GM19240 (cell line): ENCODE results near the gene MTCL1.
"Not testable (repeated sequence)": the region's sequence is repeated elsewhere in the genome, so short reads cannot be mapped to it uniquely, and the experiment has no call there.

Source experiments
- DNase-seq: peaks from one replicate; pipeline ENCODE4 v3.0.0; 2011; ENCODE audit warnings: low spot score; ENCODE audit not compliant: insufficient read length

MTCL1 gene

DNA sequence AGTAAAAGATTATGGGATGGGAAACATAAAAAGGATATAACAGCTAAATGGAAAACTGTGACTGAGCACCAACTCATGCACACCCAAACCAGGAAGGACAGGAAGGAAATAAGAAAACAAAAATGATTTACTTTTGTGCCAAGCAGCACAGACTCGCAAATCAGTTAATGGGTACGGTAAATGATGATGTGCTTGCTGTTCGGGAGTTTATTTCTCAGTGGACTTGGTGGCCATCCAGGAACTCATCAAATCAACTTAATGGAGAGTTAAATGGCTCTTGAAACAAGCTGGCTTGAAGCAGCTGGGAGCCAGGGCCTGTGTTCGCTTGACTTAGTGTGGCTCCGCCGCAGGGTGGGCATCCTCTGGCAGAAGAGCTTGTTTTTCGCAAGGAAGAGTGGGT is 36.2 kb downstream of the MTCL1 start:
- DNase-seq = no peak

DNA sequence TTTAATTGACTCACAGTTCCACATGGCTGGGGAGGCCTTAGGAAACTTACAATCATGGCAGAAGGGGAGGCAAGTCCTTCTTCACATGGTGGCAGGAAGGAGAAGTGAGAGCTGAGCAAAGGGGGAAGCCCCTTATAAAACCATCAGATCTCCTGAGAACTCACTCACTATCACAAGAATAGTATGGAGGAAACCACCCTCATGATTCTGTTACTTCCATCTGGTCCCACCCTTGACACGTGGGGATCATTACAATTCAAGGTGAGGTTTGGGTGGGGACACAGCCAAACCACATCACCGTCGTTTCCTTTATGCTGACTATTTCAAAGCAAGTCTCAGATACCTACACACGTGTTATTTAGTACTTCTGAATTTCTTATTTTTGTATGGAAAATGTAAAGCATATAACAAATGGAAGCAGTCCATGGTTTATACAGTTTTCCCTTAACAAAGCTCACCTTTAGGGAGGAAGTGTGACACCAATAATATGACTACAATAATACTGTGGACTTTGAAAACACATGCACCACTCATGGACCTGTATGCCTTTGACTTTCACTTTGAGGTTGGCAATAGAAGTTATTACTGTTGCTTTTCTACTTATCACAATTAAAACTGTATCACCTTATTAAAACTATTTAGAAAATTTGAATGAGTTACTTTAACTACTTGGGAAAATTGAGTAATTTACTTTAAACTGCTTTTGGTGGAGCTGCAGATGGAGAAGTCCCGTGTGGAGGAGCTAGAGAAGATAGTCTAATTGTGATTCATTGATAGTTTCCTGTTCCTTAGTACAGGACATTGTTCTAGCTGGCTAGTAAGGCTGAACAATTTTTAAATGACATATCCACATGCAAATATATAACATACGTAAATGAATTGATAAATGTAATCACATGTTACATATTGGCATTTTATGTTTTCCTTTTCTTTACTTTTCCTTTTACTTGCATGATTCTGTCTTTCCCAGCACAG is 37.3 kb downstream of the MTCL1 start:
- no peak for DNase-seq

DNA sequence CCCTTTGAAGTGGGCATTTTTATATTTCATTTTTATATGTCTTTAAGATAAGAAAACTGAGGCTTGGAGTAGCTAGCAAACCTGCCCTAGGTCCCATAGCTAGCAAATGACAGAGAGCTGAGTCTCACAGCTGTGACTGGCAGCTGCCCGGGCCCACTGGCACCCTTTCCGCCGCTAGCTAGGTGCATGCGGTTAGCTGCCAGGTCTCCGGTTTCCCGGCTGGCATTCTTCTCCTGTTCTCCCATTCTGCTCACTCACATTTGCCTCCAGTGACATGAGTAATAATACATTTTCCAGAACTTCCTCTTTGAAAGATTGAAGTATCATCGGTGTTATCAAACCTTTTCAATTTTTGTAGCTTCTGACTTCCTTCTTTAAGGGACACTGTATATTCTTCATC is 38.7 kb downstream of the MTCL1 start:
- no peak for DNase-seq

DNA sequence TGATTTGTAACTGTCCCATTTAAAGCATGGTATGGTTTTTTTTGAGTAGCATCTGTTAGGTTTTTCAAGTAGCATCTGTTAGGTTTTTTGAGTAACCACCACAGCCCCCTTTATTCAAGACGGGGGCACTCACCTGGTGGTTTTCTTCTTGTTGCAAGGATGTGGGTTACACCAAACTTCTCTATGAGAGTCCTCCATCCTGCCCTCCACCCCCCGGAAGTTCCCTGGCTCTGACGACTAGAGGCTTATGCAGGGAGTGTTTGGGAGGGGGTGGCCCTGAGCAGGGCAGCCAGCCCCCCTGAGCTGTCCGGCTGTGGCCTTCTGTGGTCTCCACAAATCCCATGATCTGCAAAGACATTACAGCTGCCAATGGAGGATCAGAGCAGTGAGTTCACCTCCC is 39.3 kb downstream of the MTCL1 start:
- DNase-seq = no peak

DNA sequence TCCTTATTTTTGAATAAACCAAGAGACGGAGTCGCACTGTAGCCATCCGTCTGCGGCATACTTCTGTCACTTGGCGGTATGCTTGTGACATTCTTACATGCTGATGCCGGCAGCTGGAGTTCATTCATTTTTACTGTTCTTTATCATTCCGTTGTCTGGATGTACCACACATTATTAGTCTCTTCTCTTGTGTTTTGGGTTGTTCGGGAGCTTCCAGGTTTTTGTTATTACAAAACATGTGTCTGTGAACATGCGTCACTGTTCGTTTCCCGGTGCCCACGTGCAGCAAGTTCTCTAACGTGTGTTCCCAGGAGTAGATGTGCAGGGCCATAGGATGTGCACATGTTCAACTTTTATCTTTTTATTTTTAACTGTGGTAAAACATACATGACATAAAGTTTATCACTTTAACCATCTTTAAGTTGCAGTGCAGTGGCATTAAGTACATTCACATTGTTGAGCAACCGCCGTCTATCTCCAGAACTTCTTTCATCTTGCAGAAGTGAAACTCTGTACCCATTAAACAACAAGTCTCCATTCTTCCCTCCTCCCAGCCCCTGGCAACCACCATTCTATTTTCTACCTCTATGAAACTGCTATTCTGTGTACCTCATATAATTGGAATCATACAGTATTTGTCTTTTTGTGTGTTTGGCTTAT is 40.1 kb downstream of the MTCL1 start:
- no peak for DNase-seq

DNA sequence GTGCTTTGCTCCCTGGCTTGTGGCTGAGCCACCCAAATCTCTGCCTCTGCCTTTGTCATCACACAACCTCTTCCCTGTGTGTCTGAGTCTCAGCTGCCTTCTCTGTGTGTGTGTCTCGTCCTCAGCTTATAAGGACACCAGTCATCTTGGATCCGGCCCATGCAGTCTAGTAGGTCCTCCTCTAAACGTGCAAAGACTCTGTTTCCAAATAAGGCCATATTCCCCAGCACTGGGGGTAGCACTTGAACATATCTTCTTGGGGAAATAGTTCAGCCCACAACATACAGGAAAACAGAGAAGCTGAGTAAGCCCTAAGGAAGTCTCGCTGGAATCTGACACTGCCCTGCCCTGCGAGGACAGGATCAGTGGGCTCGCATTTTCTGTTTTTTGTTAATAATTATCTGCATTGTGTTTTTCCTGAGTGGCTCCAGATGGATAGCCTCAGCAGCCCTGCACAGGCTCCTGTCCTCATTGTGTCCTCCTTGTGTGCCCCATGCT is 42.1 kb downstream of the MTCL1 start:
- DNase-seq = no peak

DNA sequence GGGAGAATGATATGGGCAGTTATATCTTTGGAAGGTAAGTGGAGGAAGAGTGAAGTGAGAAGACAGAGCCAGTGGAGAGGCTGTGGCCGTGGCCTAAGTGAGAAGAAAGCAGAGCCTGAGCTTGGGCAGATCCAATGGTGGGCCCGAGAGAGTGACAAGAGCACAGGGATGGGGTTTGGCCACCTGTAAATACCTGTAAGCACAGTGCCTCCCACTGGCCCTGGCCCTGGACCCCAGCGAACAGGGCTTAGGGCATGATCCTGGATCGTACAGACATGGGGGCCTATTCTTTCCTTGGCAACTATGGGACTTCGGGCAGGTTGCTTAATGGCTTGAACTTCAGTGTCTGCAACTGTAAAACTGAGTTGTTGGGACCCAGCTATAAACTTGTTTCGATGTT is 44.1 kb downstream of the MTCL1 start:
- no peak for DNase-seq

DNA sequence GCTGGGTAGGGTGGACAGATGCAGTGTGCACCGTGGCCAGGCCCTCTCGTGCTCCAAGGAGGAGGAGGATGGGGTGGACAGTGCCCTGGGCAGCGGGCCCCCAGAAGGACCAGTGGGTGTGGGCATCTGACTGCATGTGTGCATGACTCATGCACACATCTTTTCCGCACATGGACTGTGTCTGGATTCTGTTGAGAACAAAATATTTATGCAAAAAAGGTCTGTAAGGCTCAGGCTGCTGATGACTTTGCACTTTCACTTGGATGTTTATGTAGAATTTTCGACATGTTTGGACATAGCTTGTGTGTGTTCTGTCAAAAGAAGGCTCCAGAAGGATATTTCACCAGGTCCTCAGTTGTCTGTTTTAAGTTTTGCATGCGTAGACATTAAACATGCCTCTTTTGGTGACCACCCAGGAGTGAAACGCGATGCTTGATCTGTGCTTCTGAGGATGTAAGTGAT is 45.6 kb downstream of the MTCL1 start:
- no peak for DNase-seq

DNA sequence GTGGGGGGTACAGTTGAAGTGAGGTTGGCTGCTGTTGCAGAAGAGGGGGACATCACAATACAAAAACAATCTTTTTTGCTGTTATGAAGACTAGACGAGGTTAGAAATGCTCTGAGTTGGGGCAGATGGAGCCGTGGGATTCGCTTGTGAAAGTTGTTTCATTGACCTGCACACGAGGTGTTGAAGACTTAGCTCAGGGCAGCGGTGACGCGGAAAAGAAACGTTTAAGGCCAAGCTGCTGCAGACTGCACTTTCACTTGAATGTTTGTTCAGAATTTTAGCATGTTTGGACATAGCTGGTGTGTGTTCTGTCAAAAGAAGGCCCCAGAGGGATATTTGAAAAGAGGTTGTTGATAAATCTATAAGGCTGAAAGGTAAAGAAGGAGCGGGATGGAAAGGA is 46.3 kb downstream of the MTCL1 start:
- no peak for DNase-seq

DNA sequence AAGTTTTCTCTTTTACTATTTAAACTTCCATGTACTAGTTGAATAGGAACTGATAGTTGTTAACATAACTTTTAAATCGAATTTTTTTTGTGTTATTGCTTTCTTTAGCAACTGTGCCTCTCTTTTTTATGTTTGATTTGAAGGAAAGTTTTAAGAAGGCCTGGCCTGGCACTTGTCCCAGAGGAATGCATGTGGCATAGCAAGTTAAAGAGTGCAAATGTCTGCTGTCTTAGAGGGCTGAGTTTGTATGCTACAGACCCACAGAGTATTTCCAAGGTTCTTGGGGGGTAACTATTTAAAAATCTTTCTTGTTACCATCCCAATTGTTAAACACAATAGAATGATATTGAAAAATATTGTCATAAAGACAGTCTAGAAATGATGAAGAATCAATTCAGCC is 47.0 kb downstream of the MTCL1 start:
- DNase-seq = no peak

DNA sequence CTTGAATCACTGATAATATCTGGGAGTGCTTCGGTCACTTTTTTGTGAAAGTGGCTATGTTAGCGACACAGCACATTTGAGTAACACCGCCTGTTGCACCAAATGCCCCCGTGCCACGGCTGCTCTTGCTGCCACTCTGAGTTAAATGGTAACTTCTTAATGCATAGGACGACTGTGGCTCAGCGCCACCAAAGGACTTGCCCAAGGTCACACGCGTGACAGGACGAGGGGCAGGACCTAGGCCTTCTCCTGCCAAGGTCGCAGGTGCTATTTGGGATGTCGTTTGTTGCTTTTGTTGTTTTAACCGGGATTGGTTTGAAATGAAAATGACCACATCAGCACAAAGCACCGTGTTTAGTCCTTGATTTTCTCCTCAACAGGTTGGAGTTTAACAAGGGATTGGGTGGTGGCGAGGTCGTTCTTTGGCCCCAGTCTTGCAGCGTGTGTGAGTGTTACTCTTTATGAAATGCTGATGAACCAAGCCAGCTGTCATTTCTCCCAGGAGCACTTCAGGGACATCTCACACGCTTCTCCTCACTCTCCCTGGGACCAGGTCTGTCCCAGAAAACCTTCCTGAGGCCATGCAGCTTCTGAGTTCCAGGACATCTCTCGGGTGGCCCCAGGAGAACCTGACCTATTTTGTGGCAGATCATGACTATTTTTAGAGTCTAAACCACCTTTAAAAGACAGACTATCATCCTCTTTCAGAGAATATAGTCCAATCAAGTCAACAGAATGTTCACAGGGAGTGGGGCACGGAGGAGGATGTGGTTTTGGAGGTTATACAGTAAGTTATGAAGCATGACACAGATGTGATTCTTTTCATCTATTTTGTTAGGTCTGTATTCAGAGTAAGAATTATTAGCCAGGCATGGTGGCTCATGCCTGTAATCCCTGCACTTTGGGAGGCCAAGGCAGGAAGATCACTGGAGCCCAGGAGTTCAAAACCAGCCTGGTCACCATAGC is 49.9 kb downstream of the MTCL1 start:
- DNase-seq = no peak

DNA sequence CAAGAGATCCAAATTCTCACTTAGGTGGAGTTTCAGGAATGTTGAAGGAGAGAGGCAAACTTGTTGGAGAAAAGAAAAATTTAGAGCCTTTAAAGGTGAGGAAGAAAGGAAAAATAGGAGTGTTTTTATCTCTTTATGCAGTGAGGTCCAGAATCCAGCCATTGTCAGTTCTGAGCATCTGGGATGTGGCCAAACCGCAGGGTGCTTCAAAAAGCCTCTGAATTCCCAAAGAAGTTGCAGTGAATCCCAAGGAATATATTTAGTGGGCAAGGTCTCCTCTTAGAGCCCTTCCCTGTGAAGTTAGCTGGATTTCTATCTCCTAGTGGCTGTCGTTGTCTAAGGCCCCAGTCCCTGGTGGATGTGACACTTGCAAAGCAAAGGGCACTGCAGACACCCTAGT is 51.2 kb downstream of the MTCL1 start:
- no peak for DNase-seq

DNA sequence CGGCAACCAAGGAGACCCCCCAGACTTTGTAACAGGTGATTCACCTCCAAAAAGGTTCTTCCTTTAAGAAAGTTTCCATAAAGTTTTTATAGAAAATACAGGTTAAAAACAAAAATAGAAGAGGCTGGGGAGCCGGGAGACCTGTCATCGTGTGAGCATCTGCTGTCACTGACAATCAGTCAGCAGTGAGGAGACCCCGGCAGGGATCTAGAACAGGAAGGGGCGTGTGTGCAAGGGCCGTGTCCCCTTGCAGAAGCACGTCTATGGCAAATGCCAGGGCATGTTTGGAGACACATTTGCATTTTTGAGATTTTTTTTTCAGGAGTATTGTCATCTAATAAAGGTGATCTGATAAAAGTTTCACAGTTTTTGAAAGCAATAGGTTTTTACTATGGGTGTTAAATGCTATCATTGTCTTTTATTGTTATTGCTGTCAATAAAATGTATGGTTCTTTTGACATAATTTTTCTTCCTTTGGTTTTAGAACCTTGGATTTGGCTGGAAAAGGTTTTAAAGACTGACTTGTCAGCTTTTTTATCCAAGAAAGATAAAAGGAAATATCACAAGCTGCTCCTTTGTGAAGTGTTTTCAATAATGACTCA is 52.1 kb downstream of the MTCL1 start:
- no peak for DNase-seq

DNA sequence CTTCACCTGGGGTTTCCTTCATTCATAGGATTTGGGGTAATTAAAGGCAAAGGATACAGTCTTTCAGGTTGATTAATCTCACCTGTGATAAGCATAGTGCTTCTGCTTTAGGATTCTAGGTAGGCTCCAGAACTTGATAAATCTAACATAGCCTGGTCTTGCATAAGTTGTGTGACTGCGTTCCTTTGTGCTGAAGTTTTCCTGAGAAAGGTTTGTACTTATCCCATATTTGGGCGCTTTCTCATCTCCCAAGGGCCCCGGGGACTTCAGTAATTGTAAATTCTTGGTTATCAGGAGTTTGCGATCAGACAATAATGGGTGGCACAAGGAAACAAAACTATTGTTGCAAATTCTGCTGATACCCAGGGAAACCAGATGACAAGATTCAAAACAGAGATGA is 53.1 kb downstream of the MTCL1 start:
- DNase-seq = no peak

DNA sequence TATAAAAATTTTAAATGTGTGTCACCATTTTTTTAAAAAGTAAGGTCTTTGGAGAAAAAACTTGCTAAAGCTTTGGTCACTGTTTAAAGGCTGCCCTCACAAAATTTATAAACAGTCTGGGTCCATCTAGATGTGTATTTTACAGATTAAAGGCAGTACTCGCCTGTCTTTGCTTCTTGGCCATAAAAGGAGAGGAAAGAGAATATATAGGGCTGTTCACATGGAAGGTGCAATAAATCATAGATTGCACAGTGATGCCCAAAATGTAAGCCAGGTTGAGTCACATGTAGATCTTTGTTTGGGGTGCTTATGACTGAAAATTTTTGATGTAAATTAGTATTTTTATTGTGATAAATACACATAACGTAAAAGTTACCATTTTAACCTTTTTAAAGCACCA is 55.6 kb downstream of the MTCL1 start:
- DNase-seq = no peak

DNA sequence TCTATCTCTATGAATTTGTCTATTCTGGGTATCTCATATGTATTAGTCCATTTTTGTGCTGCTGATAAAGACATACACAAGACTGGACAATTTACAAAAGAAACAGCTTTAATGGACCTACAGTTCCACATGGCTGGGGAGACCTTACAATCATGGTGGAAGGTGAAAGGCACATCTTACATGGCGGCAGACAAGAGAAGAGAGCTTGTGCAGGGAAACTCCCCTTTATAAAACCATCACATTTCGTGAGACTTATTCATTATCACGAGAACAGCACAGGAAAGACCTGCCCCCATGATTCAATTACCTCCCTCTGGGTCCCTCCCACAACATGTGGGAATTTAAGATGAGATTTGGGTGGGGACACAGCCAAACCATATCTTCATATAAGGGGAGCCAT is 56.2 kb downstream of the MTCL1 start:
- not testable (repeated sequence) for DNase-seq

DNA sequence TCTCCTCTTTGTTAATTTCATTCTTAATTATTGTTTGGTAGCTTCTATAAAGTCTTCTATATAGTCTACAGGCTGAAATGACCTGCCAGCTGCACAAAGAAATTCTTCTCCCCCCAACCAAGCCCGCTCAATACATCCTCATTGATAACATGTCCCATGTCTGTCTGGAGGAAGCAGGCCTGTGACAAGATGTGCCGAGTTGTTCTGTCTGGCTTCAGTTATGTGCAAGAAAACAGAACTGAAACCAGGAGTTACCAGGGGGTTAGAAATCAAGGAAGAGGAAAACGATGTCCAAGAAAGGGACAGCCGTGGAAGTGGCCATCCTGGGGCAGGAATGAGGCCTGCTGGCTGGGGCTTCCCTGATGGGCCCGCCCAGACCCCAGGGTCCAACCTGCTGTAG is 57.6 kb downstream of the MTCL1 start:
- no peak for DNase-seq

DNA sequence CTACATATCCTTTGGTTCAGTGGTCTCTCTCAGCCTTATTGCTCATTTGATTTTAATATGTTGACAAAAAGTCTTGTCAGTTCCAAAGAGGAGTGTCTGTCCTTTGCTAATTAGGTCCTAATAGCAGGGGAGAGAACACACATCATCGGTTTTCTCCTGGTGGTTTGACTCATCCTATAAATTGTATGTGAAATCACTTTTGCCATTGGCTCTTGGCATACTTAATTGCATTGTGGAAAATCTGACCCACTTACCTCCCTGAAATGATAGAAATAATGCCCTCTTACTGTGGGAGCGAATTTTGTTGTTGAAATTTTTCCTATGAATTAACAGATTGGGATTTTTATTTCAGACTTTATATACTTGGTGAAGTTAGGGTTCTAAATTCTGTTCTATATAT is 58.3 kb downstream of the MTCL1 start:
- no peak for DNase-seq

DNA sequence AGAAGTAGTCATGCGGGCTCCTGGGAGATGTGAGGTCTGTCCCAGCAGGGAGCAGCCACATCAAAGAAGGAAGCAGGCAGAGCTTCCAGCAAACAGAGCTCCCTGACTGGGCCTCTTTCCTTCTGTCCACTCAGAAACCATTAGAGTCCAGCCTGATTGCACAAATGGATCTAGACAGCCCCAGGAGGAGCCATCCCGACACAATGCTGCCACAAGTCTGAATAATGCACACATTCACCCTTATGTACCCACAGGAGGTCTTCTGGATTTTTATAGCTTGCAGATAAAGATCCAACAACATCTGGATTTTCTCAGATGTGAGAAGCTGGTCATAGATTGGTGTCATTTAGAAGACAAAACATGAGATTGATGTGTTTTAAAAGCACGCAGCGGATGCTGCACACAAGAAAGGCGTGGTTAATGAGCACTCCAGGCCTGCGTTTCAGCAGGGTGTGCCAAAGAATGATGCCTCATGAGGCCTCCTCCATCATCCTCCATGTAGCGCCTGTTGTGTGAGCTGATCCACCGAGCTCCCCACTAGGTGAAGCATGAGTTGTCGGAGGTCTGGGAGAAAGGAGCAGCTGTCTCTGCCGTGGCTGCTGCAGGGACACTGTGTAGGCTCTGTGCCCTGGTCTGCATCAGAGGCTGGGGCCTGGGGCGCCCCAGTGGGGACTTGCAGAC is 60.6 kb downstream of the MTCL1 start:
- DNase-seq = no peak

DNA sequence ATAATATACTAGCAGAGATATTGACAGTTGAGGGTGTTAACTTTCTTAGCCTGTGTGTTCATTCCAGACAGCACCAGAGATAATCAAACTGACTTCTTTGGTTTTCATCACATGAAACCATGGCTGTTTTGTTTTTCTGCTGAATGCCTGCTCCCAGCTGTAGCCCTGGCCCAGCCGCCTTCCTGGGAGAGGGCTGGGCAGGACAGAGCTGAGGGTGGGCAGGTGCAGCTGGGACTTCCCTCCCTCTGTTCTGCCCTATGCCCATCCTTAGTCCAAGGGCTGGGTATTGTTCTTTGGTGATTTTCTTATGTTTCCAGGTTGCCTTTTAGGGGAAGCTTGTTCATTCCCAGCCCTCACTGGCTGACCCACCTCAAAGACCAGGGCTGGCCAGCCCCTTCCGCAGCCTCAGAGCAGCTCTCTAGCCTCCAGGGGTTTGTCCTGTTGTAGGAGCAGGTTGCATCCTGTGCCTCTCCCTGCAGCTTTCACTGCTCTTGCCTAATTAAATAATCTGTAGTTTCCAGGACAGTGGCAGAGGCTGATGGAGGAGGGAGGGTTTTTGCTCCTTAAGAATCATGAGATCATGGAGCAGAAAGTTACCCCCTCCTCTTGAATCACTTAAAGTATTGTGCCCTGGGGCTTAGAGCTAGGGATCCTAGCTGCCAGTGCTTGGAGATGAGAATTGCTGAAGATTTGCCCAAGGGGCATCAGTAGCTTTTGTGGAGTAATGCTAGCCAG is 61.4 kb downstream of the MTCL1 start:
- DNase-seq = no peak
